HG03520 (cell line): ENCODE measurements around the gene RPL15.
"Not testable (repeated sequence)": the region's sequence is repeated elsewhere in the genome, so short reads cannot be mapped to it uniquely, and the experiment has no call there.

Experiments
- ATAC-seq: cut with Tn5 transposase; IDR thresholded peaks from one replicate; pipeline ENCODE4 v1.9.1; 2021; ENCODE audit warnings: mild to moderate bottlenecking, moderate library complexity; ENCODE audit not compliant: unreplicated experiment

RPL15 gene

DNA sequence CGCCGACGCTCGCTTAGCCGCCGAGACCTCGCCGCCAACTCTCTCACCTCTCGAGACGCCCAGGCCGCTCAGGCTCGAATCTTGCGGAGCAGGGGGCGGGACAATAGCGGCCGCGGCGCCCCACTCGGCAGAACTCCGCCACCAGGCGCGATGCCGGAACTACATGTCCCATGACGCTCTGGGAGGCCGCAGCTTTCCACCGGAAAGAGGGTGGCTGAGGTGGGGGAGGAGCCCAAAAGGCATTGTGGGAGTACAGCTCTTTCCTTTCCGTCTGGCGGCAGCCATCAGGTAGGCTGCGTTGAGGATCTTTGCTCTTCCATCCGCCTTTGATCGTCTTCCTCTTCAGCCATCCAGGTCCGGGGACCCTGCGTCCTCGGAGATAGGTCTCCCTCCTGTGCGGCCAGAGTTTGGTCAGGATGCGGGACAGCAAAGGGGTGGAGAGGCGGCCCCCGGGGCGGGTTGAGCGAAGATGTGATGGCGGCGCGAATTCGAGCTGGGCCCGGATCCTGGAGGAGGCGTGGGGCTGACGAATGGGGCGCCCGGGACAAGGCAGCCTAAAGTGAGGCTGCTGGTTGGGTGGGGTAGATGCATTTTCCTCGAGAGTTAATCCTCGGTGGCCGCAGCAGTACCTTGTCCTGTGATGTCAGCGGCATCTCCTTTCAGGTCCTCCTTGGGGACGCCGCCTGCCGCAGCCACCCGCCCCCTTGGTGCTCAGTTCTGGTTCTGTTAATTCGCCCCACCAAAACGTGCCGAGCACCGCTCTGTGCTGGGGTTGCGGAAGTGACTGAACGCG lies at the start of gene RPL15, which contains the start of gene NKIRAS1:
Gene RPL15, plus strand, starts transcription at position 247 of the 793 bp plus-strand sequence. CDS start 728 bp downstream, outside the sequence.
Gene NKIRAS1, minus strand, starts transcription at position 105 of the 793 bp plus-strand sequence. CDS start 6,086 bp downstream, outside the sequence.
- ATAC-seq = peak; percentile 94

DNA sequence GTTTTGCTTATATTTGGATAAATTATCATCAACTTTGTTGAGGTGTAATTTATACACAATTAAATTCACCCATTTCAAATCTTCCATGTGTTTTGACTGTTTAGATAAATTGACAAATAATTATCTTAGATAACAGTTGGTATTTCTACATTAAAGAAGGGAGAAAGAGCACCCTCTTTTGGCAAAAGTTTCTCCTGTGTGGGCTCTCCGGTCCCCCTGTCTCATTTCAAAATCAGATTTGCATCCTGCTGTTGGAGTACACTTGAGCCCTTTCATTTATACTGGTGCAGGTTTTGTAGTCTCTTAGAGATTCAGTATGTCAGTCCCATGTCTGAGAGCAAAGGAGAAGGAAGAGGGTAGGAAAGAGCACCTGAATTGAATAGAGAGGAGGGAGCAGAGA lies 49.5 kb upstream of the RPL15 start:
- no peak for ATAC-seq

GRCh38 chr3:23867838-23868237 lies 49.1 kb upstream of the RPL15 start:
- ATAC-seq = no peak

DNA sequence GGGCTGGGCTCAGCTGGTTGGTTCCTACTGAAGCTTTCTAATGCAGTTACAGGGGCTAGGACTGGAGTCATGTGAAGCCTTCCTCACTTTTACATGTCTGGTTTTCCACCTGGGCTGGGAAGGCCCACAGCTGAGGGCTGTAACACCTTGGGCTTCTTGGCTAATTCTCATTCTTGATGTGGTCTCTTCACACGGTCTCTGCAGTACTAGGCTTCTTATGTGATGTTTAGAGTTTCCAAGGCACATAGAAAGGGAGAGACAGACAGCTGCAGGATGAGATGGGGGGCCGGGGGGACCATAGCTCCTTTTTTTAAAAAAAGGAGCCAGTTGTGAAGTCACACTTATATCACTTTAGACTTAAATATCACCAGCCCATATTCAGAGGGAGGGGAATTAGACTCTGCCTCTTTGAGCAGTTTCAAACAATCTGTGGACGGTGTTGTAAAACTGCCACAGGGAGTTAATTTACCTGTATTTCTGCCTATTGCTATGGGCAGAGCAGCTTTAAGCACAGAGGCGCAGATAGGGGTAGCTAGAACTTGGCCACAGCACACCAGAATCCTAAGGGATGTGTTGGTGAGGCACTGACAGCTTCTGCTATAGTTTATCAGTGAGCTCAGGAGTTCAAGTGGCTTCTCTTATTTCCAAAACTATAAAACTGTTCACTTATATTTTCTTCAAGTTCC lies 46.8 kb upstream of the RPL15 start:
- no peak for ATAC-seq

DNA sequence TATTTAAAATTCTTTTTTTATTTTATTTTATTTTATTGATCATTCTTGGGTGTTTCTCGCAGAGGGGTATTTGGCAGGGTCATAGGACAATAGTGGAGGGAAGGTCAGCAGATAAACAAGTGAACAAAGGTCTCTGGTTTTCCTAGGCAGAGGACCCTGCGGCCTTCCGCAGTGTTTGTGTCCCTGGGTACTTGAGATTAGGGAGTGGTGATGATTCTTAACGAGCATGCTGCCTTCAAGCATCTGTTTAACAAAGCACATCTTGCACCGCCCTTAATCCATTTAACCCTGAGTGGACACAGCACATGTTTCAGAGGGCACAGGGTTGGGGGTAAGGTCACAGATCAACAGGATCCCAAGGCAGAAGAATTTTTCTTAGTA lies 46.3 kb upstream of the RPL15 start:
- not testable (repeated sequence) for ATAC-seq

- not testable (repeated sequence) for ATAC-seq
Measured at GRCh38 chr3:23871361-23871760, 45.6 kb upstream of the RPL15 start.

DNA sequence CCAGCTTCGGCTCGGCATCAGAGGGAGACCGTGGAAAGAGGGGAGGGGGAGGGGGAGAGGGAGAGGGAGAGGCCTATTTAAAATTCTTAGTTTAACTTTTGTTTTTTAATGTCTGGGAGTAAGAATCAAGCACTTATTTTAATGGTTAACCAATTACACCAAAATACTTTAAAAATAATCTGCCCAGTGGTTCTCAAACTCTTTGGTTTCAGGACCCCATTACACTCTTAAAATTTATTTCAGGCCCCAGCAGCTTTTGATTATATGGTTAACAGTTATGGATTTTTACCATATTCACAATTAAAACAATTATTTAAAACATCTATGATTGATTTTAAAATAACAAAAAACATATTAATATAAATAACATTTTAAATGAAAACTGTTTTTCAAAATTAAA lies 44.6 kb upstream of the RPL15 start:
- no peak for ATAC-seq

- ATAC-seq = no peak
Measured at GRCh38 chr3:23873941-23874340, 43.0 kb upstream of the RPL15 start.

DNA sequence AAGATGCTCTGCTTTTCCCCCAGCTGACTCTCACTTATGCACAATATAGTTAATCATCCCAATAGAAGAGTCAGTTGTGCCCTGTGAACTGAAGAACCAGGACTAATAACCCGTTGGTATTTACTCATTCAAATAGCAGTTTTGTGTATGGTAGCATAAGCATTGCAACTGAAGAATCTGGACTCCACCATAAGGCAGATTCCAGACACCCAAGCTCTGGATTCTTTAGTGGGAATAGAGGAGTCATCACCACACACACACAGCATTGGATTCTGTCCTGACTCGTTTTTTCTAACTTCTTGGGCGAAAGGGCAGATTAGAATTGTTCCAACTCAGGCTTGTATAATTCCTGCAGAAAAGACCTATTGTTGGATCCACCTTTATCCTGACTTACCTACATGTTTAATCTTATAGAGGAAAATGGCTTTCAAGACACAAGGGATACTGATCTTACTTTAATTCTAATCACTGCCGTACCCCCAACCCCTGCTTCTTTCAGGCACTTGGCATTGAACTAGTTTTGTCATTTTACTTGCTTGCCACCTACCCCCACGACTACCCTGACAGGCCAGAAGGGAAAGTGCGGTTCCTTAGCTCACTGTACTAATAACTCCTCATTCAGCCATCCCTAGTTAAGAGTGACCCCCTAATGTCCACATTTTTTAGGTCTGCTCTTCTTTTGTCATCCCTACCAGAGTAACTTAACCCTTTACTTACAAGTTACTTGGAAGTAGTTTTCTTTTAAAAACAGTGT lies 42.4 kb upstream of the RPL15 start:
- no peak for ATAC-seq

DNA sequence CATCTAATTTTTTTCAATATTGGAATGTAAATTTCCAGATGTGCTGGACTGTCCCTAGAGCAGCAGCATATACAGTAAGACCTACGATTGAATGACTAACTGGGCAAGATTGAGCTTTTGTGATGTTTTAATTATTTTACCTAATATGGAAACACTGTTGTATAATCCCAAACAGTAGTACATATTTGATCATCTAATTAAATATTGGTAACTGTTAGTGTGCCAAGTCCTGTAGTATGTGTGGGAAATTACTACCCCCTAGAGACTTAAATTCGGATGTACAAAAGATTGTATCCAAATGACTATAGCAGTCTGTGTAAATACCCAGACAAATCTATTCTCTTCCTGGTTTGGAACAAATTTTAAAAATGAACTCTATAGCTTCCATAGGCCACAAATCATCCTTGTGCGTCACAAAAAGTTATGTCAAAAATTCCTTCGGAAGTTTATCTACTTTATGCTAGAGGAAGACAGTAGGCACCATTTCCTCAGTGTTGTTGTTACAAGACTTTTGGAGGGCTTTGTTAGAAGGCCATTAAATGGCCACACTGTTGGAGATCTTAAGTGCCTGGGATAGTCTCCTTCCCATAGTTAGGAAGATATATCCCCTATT lies 41.7 kb upstream of the RPL15 start:
- ATAC-seq = no peak

DNA sequence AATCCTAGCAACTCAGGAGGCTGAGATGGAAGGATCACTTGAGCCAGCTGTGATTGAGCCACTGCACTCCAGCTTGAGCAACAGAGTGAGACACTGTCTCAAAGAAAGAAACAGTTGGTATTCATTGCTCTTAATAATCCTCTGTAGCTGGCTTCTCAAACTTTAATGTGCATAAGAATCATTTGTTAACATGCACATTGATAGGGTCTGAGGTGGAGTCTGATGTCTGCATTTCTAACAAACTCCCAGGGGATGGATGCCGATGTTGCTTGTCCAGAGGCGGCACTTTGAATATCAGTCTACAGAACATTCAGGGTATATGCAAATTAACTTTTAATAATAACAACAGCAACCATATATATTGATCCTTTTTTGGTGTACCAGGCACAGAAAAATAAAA lies 40.0 kb upstream of the RPL15 start:
- ATAC-seq = no peak

GRCh38 chr3:23877329-23877980 lies 39.5 kb upstream of the RPL15 start:
- no peak for ATAC-seq

DNA sequence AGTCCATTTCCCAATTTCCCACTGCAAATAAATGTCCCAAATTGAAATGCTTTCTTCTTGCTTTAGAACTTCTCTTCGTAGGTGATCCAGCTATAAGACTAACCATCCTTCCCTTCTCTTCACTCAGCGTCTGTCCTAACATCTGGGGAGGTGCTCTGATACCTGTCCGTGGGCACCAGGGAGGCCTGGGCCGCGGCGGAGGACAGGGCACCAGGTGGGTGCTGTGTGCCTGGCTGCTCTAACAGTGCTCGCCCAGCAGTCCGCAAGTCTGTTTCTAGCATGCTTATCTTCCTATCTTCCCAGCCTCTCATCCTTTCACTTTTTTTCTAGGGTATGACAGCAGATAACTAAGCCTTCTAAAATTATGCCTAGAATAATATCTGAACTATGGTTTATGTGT lies 37.4 kb upstream of the RPL15 start:
- ATAC-seq = no peak

GRCh38 chr3:23880703-23881339 lies 36.1 kb upstream of the RPL15 start:
- ATAC-seq = no peak

- not testable (repeated sequence) for ATAC-seq
Measured at GRCh38 chr3:23881993-23882392, 34.9 kb upstream of the RPL15 start.

DNA sequence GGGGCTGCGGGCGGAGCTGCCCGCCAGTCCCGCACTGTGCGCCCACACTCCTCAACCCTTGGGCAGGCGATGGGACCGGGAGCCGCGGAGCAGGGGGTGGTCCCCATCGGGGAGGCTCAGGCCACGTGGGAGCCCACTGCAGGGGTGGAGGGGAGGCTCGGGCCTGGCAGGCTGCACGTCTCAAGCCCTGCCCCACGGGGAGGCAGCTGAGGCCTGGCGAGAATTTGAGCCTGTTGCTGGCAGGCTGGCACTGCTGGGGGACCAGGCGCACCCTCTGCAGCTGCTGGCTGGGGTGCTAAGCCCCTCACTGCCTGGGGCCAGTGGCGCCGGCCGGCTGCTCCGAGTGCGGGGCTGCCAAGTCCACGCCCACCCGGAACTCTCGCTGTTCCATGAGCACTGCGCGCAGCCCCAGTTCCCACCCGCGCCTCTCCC lies 34.4 kb upstream of the RPL15 start:
- ATAC-seq = no peak

DNA sequence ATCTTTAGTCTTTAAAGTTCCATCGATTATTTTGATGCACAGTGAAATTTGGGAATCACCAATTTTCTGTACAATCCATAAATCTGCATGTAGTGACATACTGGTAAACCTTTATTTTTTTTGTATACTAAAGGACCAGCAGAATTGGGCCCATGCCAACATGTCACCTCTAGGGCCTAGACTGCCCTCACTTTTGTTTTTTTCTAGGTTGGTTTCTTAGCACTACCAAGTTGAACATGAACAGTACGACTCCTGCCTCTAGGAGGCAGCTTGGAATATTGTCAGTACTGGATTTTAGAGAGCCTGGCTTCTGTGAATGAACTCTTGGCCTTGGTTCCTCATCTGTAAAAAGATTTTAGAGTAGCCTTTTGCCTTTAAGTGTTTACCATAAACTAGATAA lies 32.5 kb upstream of the RPL15 start:
- no peak for ATAC-seq

DNA sequence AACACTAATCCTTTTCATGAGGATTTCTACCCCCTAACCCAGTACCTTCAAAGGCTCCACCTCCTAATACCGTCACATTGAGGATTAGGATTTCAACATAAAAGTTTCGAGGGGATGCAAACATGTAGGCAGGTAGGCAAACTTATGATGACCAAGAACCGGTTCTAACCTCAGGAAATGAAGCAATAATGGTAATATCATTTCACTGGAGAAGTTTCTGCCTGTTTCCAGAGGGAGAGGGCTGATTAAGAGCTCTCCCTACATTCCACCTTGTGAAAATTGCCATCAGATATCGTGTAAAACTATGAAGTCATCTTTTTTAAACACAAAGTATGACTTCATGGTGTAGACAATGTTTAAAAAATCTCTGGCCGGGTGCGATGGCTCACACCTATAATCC lies 31.7 kb upstream of the RPL15 start:
- no peak for ATAC-seq

GRCh38 chr3:23886311-23886710 lies 30.6 kb upstream of the RPL15 start:
- no peak for ATAC-seq

- ATAC-seq = no peak
Measured at GRCh38 chr3:23888617-23889228, 28.2 kb upstream of the RPL15 start.
